Urinary bladder (tissue), 4 donors: ENCODE results near the gene HS3ST2. TPM values are rescaled to one million over a fixed set of nuclear protein-coding genes. Genes with fewer than 3 reads are reported as not detected.
"Not testable (repeated sequence)": the region's sequence is repeated elsewhere in the genome, so short reads cannot be mapped to it uniquely, and the experiment has no call there.

Experiments
- DNase-seq: peaks from one replicate; pipeline ENCODE4 v3.0.0-alpha.2; 2015; ENCODE audit errors: extremely low spot score
- H3K27ac ChIP-seq: one replicate; pipeline ENCODE4 v1.5.1; 2013; ENCODE audit warnings: low read depth, mild to moderate bottlenecking, moderate library complexity
- H3K36me3 ChIP-seq: one replicate; pipeline ENCODE4 v1.6.1; 2013; ENCODE audit warnings: mild to moderate bottlenecking, moderate library complexity; ENCODE audit not compliant: insufficient read depth
- H3K4me1 ChIP-seq: one replicate; pipeline ENCODE4 v1.6.1; 2013; ENCODE audit warnings: mild to moderate bottlenecking, moderate library complexity; ENCODE audit not compliant: insufficient read depth
- H3K4me3 ChIP-seq: one replicate; pipeline ENCODE4 v1.5.1; 2013; ENCODE audit warnings: low read depth, low read length
- WGBS: extraction: QIAGEN DNeasy Blood & Tissue Kit; methylation state at CpG from one replicate; pipeline ENCODE4 v1.1.7; 2013; 5-methylcytosine and 5-hydroxymethylcytosine counted together
- polyA plus RNA-seq: library from polyadenylated mRNA; stranded (reverse); fragments of 200-250 nt; gene quantifications from one replicate; pipeline ENCODE4 v1.2.3, GENCODE V29; 2013
- total RNA-seq: library from RNA; depleted of rRNA; stranded (reverse); fragments of >200 nt; gene quantifications from one replicate; pipeline ENCODE4 v1.2.3, GENCODE V29; 2014
- donor health status: healthy with polysubstance abuse.
- donor health status: healthy.

The HS3ST2 gene
- total and polyA plus RNA-seq, 2 donors: 0.16 to 0.81 TPM

GRCh38 chr16:22937169-22937568 lies 123.2 kb downstream of the HS3ST2 start:
- no peak for DNase-seq
- H3K36me3 ChIP-seq: no peaks in the 10 kb centered on the region
- no peak overlapping the region for H3K4me3 ChIP-seq
- H3K4me1 ChIP-seq: no peaks in the 10 kb centered on the region
- no peak overlapping the region for H3K27ac ChIP-seq
- 72% methylated on average over 6 of the region's 6 CpGs for WGBS

GRCh38 chr16:22938647-22939046 lies 124.7 kb downstream of the HS3ST2 start:
- Histone ChIP-seq H3K36me3 (no peaks in the 10 kb centered on the region), H3K27ac (no peak overlapping the region), H3K4me1 (no peaks in the 10 kb centered on the region), H3K4me3 (no peak overlapping the region)
- DNase-seq: no peak
- 72% methylated on average over 1 of the region's 1 CpG for WGBS

- H3K27ac ChIP-seq, DNase-seq, H3K4me3 ChIP-seq, H3K4me1 ChIP-seq, H3K36me3 ChIP-seq: not testable (repeated sequence)
- WGBS: 75% methylated on average over 4 of the region's 4 CpGs
Observed at GRCh38 chr16:22939744-22940363, 125.9 kb downstream of the HS3ST2 start.

GRCh38 chr16:22941970-22942501 lies 128.1 kb downstream of the HS3ST2 start:
- no peak overlapping the region for H3K27ac ChIP-seq

GRCh38 chr16:22942811-22943210 lies 128.8 kb downstream of the HS3ST2 start:
- 74% methylated on average over 1 of the region's 1 CpG for WGBS
- DNase-seq: no peak
- Histone ChIP-seq H3K36me3 (no peaks in the 10 kb centered on the region), H3K4me3 (no peak overlapping the region), H3K4me1 (no peaks in the 10 kb centered on the region), H3K27ac (no peak overlapping the region)

More at GRCh38 chr16:22941970-22942501, 128.1 kb downstream of the HS3ST2 start:
- no peak for DNase-seq
- Histone ChIP-seq H3K4me3 (no peak overlapping the region), H3K36me3 (no peaks in the 10 kb centered on the region), H3K4me1 (no peaks in the 10 kb centered on the region)
- 87% methylated on average over 2 of the region's 2 CpGs for WGBS

- H3K36me3 ChIP-seq: no peaks in the 10 kb centered on the region
- DNase-seq: no peak
- no peak overlapping the region for H3K27ac ChIP-seq
- H3K4me1 ChIP-seq: no peaks in the 10 kb centered on the region
- WGBS: 26% methylated on average over 1 of the region's 1 CpG
- no peak overlapping the region for H3K4me3 ChIP-seq
Observed at GRCh38 chr16:22945361-22945760, 131.4 kb downstream of the HS3ST2 start.

GRCh38 chr16:22946433-22946832 lies 132.5 kb downstream of the HS3ST2 start:
- no peak for DNase-seq
- no peaks in the 10 kb centered on the region for H3K4me1 ChIP-seq
- 70% methylated on average over 2 of the region's 2 CpGs for WGBS
- no peaks in the 10 kb centered on the region for H3K36me3 ChIP-seq
- H3K27ac ChIP-seq: no peak overlapping the region
- H3K4me3 ChIP-seq: no peak overlapping the region

- Histone ChIP-seq H3K27ac (no peak overlapping the region), H3K36me3 (no peaks in the 10 kb centered on the region), H3K4me1 (no peaks in the 10 kb centered on the region), H3K4me3 (no peak overlapping the region)
- 9% methylated on average over 33 of the region's 33 CpGs for WGBS
- DNase-seq: no peak
Observed at GRCh38 chr16:22948058-22948602, 134.2 kb downstream of the HS3ST2 start.

- Histone ChIP-seq H3K4me3 (no peak overlapping the region), H3K36me3 (no peaks in the 10 kb centered on the region), H3K4me1 (no peaks in the 10 kb centered on the region), H3K27ac (no peak overlapping the region)
- DNase-seq: no peak
- 15% methylated on average over 18 of the region's 18 CpGs for WGBS
Observed at GRCh38 chr16:22948603-22949368, 134.8 kb downstream of the HS3ST2 start.

- H3K4me3 ChIP-seq: no peak overlapping the region
- H3K36me3 ChIP-seq: no peaks in the 10 kb centered on the region
- no peak overlapping the region for H3K27ac ChIP-seq
- 42% methylated on average over 6 of the region's 6 CpGs for WGBS
- no peak for DNase-seq
- no peaks in the 10 kb centered on the region for H3K4me1 ChIP-seq
Observed at GRCh38 chr16:22955461-22956070, 141.6 kb downstream of the HS3ST2 start.

GRCh38 chr16:22961206-22961605 lies 147.2 kb downstream of the HS3ST2 start:
- DNase-seq: no peak
- Histone ChIP-seq H3K36me3 (no peaks in the 10 kb centered on the region), H3K27ac (no peak overlapping the region), H3K4me3 (no peak overlapping the region), H3K4me1 (no peaks in the 10 kb centered on the region)
- 27% methylated on average over 4 of the region's 4 CpGs for WGBS

GRCh38 chr16:22962905-22963304 lies 148.9 kb downstream of the HS3ST2 start:
- 42% methylated on average over 1 of the region's 1 CpG for WGBS
- no peak for DNase-seq
- no peaks in the 10 kb centered on the region for H3K4me1 ChIP-seq

More at GRCh38 chr16:22962905-22963304, 148.9 kb downstream of the HS3ST2 start:
- no peak overlapping the region for H3K4me3 ChIP-seq
- H3K27ac ChIP-seq: no peak overlapping the region
- H3K36me3 ChIP-seq: no peaks in the 10 kb centered on the region
